Activated naive CD4-positive, alpha-beta T cell treated with anti-CD3 and anti-CD28 coated beads, Interleukin-2, amount 50 U/mL, for 16 hours (primary cell): ENCODE results near the gene ZNF787.
A peak's percentile ranks its signal among the peaks of the same experiment; 100 is the strongest.
"Not testable (repeated sequence)": the region's sequence is repeated elsewhere in the genome, so short reads cannot be mapped to it uniquely, and the experiment has no call there.

Experiments
- DNase-seq: peaks from one replicate; pipeline ENCODE4 v3.0.0-alpha.2; 2020

ZNF787 gene

GRCh38 chr19:56119582-56119978 lies 1.5 kb downstream of the ZNF787 start:
- no peak for DNase-seq

GRCh38 chr19:56118666-56119581 lies 2.2 kb downstream of the ZNF787 start:
- DNase-seq, result no peak

GRCh38 chr19:56117889-56118288 lies 3.2 kb downstream of the ZNF787 start:
- no peak for DNase-seq

- no peak for DNase-seq
These were observed 3.7 kb downstream of the ZNF787 start for GRCh38 chr19:56117376-56117884.

GRCh38 chr19:56116606-56117005 lies 4.5 kb downstream of the ZNF787 start:
- no peak for DNase-seq

GRCh38 chr19:56115490-56115889 lies 5.6 kb downstream of the ZNF787 start:
- DNase-seq, result no peak

- DNase-seq, result no peak
These were observed 6.4 kb downstream of the ZNF787 start for GRCh38 chr19:56114778-56115110.

GRCh38 chr19:56114051-56114777 lies 6.9 kb downstream of the ZNF787 start:
- no peak for DNase-seq

- DNase-seq, result no peak
These were observed 7.9 kb downstream of the ZNF787 start for GRCh38 chr19:56113074-56113632.

GRCh38 chr19:56112313-56112709 lies 8.8 kb downstream of the ZNF787 start:
- no peak for DNase-seq

GRCh38 chr19:56111601-56112312 lies 9.3 kb downstream of the ZNF787 start:
- DNase-seq, result peak; percentile 37

- DNase-seq, result no peak
These were observed 10.3 kb downstream of the ZNF787 start for GRCh38 chr19:56110515-56111448.

- no peak for DNase-seq
These were observed 11.9 kb downstream of the ZNF787 start for GRCh38 chr19:56109226-56109625.

- no peak for DNase-seq
These were observed 12.5 kb downstream of the ZNF787 start for GRCh38 chr19:56108447-56109195.

GRCh38 chr19:56107626-56108351 lies 13.3 kb downstream of the ZNF787 start:
- no peak for DNase-seq

- DNase-seq, result no peak
These were observed 14.1 kb downstream of the ZNF787 start for GRCh38 chr19:56106993-56107392.

GRCh38 chr19:56106397-56106849 lies 14.7 kb downstream of the ZNF787 start:
- no peak for DNase-seq

GRCh38 chr19:56105831-56106396 lies 15.2 kb downstream of the ZNF787 start:
- not testable (repeated sequence) for DNase-seq

- DNase-seq, result peak; percentile 51
These were observed 15.9 kb downstream of the ZNF787 start for GRCh38 chr19:56105090-56105701.
